ENCODE measurements around the gene BMPER.

BMPER gene

GRCh38 chr7:34026481-34027190 lies 121.3 kb downstream of the BMPER start:
- DNase-seq (ENCODE audit: low spot score), result no peak

DNA sequence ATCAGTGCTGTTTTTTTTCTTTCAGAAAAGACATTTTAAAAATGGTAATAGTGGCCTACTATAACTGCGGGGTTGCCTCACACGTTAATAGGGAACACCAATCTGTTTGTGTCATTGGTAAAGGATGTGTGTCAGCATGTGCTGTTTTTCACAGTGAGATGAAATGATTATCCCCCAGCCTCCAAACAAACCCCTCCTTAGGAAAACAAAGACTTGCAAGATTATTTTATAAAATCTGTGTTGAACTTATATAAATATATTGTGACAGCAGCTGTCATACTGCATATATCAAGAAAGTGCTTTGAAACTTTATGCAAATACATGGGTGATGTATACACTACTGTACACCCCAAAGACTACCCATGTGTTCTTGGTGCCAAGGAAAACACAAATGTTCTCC lies 125.8 kb downstream of the BMPER start:
- no peak for DNase-seq (ENCODE audit: low spot score)

DNA sequence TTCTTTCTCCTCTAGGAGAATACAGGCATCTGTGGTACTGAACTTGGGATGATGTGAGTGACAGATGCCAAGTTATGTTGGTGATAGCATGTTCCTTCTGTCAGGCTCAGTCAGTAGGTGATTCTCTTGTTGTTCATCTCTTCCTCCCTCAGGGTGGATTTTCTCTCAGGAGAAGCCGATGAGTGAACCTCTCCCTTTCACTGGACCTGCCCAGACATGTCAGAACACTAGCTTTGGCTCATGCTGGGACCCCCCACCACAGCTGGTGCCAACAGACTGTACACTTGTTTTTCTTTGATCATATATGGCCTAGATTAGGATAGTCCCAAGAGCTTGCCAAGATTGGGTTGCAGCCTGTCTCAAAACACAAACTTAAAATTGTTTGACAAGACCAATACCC lies 129.4 kb downstream of the BMPER start:
- no peak for DNase-seq (ENCODE audit: low spot score)

DNA sequence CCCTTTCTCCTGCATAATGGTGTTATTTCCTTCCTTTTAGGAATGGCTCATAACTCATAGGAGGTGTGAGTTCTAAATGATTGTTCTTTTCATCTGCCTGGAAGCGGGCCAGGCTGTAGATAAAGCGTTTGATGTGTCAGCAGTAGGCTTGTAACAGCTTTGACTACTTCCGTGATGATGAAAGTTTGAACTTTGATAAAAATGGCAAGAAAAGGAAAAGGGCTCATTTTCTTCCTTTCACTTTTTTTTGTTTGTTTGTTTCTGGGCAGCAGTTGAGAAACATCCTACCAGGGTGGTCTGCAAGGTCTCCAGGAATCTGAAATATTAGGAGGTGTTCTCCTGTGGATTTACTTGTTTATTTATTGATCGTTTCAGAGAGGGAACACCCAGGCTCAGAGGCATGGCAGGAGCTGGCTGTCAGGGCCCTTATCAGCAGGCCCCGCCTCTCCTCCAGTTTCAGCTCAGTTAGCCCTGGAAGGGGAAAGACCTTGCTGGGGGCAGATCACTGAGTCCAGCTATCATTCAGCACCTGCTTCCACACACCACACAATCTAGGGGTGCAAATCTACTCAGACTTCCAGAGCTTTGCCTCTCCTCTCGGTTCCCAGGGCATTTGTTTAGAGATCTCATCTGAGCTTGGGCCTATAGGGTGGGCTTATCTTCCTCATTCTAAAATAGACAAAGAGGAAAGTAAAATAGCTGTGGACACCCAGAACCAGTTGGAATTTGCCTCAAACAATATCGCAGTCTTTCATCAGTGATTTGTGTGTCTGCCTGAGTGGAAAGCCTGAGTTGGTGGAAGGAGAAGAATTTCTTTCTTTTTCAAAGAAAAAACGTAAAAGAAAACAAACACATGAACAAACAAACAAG lies 130.9 kb downstream of the BMPER start:
- DNase-seq (ENCODE audit: low spot score), result no peak

DNA sequence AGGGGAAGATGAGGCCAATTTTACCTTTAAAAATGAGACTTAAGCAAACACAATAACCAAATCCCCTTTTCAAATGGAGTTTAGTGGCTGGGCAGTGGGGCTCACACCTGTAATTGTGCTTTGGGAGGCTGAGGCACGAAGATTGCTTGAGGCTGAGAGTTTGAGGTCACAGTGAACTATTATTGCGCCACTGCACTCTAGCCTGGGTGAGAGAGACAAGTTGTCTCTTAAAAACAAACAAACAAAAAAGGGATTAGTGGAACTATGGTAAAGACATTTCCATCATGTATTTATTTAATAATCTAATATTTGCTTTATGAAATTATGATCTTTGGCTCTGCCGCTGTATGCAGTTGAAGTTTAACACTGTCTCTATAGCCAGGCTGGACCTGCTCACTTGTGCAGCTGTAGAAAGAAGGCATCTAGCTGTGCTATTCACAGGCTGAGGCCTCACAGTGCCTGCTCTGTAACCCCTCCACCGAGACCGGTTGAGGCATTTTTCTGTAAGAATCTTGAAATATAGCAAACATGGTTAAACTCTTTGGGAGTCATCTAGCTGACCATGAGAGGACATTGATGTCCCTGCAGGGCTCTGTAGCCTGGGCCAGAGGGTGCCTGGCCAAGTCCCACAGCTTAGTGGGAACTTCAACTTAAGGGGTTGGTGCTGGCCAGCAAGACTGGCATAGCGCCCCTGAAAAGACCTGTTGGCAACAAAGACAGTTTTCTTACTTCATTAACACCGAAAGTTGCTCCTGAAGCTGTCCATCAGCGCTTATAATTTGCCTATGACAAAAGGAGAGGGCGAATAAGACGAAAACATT lies 131.8 kb downstream of the BMPER start:
- no peak for DNase-seq (ENCODE audit: low spot score)

GRCh38 chr7:34038816-34039470 lies 133.6 kb downstream of the BMPER start:
- DNase-seq (ENCODE audit: low spot score), result no peak

- peak; percentile 58 for DNase-seq (ENCODE audit: low spot score)
These were observed 136.4 kb downstream of the BMPER start for GRCh38 chr7:34041707-34042106.

GRCh38 chr7:34042406-34042805 lies 137.1 kb downstream of the BMPER start:
- DNase-seq (ENCODE audit: low spot score), result peak; percentile 63

DNA sequence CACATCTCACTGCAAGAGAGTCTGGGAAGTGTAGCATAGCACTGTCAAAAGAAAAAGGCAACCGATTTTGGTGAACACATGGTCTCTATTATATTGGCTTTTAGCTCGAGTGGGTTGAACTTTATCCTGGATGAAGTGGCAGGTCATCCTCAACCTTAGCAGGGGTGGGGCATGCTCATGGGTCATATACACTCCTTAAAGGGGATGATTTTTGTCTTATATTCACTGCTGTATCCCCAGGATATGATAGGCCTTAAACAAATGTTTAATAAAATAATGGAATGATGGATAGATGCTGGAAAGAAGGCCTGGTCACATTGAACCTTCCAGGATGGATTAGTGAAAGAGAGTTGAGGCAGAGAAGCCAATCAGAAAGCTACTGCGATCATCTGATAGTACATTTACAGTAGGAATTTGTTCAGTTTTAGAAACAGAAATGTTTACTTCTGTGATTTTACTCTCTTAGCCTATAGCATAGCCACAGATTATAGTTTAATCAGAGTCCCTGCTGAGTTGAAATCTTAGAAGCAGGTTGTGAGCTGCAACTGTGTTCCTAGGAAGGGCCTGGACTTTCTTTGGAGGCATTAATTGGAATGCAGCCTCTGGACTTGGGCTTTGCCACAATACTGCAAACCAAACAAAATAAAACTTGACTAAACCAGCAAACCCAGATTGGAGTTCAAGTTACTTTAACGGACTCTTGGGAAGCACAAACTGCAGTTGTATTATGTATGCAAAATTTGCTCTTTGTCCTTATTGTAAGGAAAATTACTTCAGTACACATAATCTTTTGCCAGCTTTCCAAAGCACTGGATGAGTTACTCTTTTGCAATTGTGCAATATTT lies 138.3 kb downstream of the BMPER start:
- no peak for DNase-seq (ENCODE audit: low spot score)

GRCh38 chr7:34044306-34044643 lies 138.9 kb downstream of the BMPER start:
- no peak for DNase-seq (ENCODE audit: low spot score)

DNA sequence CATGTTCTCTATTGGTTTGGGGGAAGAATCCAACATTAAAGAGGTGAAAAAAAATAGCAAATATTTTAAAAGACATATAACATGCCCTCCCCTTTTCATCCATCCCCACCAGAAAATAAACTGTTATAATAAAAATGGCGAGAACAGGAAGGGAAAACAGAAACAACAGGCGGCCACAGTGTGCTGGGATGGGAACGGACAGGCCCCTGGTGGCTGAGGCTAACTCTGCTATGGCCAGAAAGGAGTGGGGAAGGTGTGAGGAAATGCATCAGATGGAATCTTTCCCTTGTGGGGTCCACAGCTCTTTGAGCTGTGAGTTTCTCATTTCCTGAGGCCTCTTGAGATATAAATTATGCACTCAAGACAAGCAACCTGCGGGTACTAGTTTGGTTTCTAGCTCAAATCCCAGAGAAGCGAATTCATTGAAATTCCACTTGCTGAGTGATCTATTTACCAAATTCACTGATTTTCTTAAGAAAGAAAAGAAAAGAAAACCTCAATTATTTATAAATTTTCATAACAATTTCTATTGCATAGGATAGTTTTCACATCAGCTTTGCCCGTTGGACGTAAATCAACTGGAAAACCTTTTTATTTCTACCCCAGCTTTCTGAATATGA lies 139.5 kb downstream of the BMPER start:
- DNase-seq (ENCODE audit: low spot score), result no peak

GRCh38 chr7:34048445-34048844 lies 143.1 kb downstream of the BMPER start:
- no peak for DNase-seq (ENCODE audit: low spot score)

GRCh38 chr7:34054075-34054474 lies 148.7 kb downstream of the BMPER start:
- DNase-seq (ENCODE audit: low spot score), result no peak

- no peak for DNase-seq (ENCODE audit: low spot score)
These were observed 151.8 kb downstream of the BMPER start for GRCh38 chr7:34057136-34057535.

DNA sequence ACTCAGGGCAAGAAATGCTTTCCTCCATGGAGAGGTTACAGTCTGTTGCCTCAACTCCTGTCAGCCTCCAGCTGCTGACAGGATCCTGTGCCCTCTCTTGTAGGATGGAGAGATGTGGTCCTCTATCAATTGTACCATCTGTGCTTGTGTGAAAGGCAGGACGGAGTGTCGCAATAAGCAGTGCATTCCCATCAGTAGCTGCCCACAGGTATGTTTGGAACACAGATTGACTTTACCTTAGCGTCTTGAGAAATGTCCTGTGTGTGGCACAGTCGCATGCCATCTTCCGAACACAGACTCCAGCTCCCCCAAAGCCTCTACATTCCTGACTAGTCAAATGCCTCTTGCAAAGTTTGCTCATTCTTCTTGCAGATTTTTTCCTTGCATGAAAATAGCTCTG lies 152.6 kb downstream of the BMPER start:
- no peak for DNase-seq (ENCODE audit: low spot score)

GRCh38 chr7:34058801-34059135 lies 153.4 kb downstream of the BMPER start:
- DNase-seq (ENCODE audit: low spot score), result no peak

GRCh38 chr7:34059136-34059828 lies 153.9 kb downstream of the BMPER start:
- DNase-seq (ENCODE audit: low spot score), result no peak

DNA sequence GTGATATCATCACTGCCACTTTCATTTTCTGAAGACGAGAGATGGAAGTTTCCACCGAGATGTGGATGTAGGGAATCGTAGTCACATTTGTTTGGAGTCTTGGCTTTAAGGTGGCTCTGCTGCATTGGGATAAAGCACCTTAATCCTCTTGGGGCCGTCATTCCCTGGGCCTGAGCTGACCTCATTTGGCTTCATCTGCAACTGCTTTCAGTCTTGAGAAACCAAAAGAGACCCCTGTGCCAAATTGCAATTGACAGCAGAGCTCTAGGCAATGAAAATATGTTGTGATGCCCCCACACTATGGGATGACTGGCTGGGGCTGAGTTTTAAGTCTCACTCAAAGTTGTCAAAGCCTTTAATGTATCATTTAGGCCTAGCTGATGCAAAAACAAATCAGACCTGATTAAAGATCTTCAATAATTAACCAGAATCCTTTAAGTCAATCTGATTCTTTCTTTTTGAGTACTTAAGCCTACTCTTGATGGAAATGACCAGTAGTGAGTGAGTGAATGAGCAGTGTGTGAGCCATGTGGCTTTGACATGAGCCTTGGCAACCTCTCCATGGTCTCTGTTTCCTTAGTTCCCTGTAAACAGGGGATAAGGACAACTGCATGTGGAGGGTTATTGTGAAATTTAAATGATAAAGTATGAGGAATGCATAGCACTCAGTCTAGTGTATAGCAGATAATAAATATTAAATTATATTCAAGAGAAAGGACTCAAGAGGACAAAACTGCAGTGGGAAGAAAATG lies 155.0 kb downstream of the BMPER start:
- DNase-seq (ENCODE audit: low spot score), result peak; percentile 47

DNA sequence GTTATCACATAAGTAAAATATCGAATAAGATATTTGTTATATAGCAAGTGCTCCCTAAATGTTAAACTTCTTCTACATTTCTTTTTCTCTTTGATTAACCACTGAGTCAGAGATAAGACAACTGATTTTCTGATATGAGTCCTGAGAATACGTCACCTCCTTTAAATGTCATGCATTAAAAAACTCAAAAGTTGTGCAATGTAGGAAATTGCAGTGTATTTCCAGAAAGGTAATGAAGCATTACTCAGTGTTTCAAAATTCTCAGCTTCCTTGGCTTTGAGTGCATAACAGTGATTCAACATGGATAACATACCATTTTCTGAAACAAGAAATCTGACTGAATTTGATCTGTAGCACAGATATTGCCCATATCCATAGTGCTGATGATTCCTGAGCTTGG lies 155.8 kb downstream of the BMPER start:
- DNase-seq (ENCODE audit: low spot score), result peak; percentile 52

DNA sequence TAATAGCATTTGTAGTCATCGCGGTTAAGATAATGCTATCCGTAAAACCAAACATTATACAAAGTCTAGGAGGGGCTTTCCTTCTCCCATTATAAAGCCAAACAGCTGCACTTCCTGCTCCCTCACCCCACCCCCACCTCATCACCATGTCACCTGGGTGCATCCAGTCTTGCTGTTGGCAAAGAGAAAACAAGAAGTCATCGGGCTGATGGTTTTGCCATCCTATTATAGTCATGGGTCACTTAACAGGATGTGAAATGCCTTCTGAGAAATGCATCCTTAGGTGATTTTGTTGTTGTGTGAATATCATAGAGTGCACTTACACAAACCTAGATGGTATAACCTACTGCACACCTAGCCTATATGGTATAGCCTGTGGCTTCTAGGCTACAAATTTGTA lies 157.0 kb downstream of the BMPER start:
- DNase-seq (ENCODE audit: low spot score), result no peak

Measured in AG20443 (cell line).